Measurements from ENCODE around the gene BBC3.

The BBC3 gene

GRCh38 chr19:47231215-47232054 lies 436 bp upstream of the BBC3 start:
- Histone ChIP-seq H3K9me3 (replicated peaks in 1 of 2; ENCODE audit: control insufficient read depth in 2 of 2, insufficient read depth in 1 of 2, low read depth in 1 of 2, low read length in 2 of 2) (peaks cover 0 to 1% of the 10 kb centered on the region in 2 donors), H3K27ac (replicated peaks; ENCODE audit: low read length) (peak overlapping the region; percentile 71), H4K91ac (ENCODE audit: low read depth, low read length, poor library complexity) (peak overlapping the region; percentile 100), H3K4me2 (ENCODE audit: insufficient read depth, low read length, poor library complexity, severe bottlenecking) (peak overlapping the region; percentile 97), H3K14ac (ENCODE audit: low read length) (peak overlapping the region; percentile 92), H3K23ac (ENCODE audit: low read depth, low read length, poor library complexity) (peak overlapping the region; percentile 98), H3K18ac (ENCODE audit: low read length) (peak overlapping the region; percentile 99), H2BK15ac (ENCODE audit: low read length) (peak overlapping the region; percentile 98), H3K9ac (ENCODE audit: low read depth, low read length, poor library complexity) (peak overlapping the region; percentile 92), H3K4ac (ENCODE audit: low read length) (peak overlapping the region; percentile 2), H2BK120ac (ENCODE audit: low read depth, low read length) (peak overlapping the region; percentile 96), H2BK5ac (ENCODE audit: low read length) (peak overlapping the region; percentile 100), H3K79me1 (ENCODE audit: low read depth, low read length) (peaks cover 14% of the 10 kb centered on the region), H2AFZ (ENCODE audit: low read length) (peak overlapping the region; percentile 54), H2AK5ac (ENCODE audit: low read depth, low read length) (peak overlapping the region; percentile 100), H2BK12ac (ENCODE audit: low read length) (peak overlapping the region; percentile 100), H3K27me3 (ENCODE audit: control insufficient read depth in 3 of 3, insufficient read depth in 3 of 3, low read depth in 1 of 3, low read length in 3 of 3) (no peaks in the 10 kb centered on the region), H3K4me1 (ENCODE audit: control insufficient read depth in 2 of 2, insufficient read depth in 1 of 2, low read depth in 1 of 2, low read length in 2 of 2) (peaks cover 27 to 30% of the 10 kb centered on the region in 2 donors), H3K4me3 (ENCODE audit: low read length in 2 of 2) (peak overlapping the region; percentile 58 to 83), H4K8ac (ENCODE audit: low read depth, low read length) (peak overlapping the region; percentile 54), H3K36me3 (replicated peaks in 1 of 2; ENCODE audit: control insufficient read depth in 2 of 2, insufficient read depth in 2 of 2, low read length in 2 of 2) (no peaks in the 10 kb centered on the region)
- peak; percentile 75 for DNase-seq (ENCODE audit: low spot score)
- no CpG with 5 or more reads among the region's 51 CpGs for WGBS, 2 donors (ENCODE audit: extremely low coverage in 2 of 2, insufficient read length in 2 of 2, insufficient replicate concordance in 1 of 2)

DNA sequence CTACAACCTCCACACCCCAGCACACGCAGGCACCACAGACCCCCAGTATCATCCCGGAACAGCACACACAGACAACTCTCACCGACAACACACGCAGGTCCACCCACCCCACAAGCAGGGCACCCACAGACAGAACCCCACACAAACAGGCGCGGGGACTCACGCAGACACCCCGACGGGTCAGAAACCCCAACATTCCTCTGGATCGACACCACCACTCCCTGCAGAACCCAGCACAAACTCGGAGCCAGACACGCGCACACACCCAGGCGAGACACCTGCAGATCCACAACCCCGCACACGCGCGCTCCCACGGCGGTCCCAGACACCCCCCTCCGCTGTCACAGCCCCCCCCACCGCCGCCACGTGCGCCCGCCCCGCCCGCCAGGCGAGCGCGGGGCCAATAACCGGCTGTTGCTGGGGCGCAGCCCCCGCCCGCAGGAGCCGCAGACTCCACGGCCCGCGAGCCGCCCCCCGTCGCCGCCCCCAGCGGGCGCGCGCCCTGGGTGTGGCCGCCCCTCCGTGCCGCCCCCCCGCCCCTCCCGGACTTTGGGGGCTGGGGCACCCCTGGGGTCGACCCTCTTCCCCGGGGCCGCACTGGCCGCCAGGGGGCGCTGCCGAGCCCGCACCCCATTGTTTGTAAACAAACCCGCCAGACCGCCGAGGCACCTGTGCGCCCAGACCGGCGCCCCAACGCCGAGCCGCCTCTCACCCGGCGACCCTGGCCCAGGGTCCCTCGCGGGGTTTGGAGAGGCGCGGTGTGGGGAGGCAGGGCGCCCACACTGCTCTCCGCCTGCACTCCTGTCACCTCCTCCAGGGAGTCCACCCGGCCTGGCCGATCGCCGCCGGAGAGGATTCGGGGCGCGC lies 712 bp downstream of the BBC3 start:
- Histone ChIP-seq H3K79me1 (ENCODE audit: low read depth, low read length) (peaks cover 13% of the 10 kb centered on the region), H2AK5ac (ENCODE audit: low read depth, low read length) (peak overlapping the region; percentile 74), H3K4me1 (ENCODE audit: control insufficient read depth in 2 of 2, insufficient read depth in 1 of 2, low read depth in 1 of 2, low read length in 2 of 2) (peaks cover 31 to 36% of the 10 kb centered on the region in 2 donors), H3K4me3 (ENCODE audit: low read length in 2 of 2) (peak overlapping the region; percentile 83 to 96), H3K9ac (ENCODE audit: low read depth, low read length, poor library complexity) (peak overlapping the region; percentile 97), H2BK5ac (ENCODE audit: low read length) (peak overlapping the region; percentile 100), H4K8ac (ENCODE audit: low read depth, low read length) (no peak overlapping the region), H2AFZ (ENCODE audit: low read length) (no peak overlapping the region), H3K4me2 (ENCODE audit: insufficient read depth, low read length, poor library complexity, severe bottlenecking) (peak overlapping the region; percentile 97), H3K4ac (ENCODE audit: low read length) (peak overlapping the region; percentile 53), H3K18ac (ENCODE audit: low read length) (peak overlapping the region; percentile 99), H2BK15ac (ENCODE audit: low read length) (peak overlapping the region; percentile 76), H3K27ac (replicated peaks; ENCODE audit: low read length) (no peak overlapping the region), H4K91ac (ENCODE audit: low read depth, low read length, poor library complexity) (no peak overlapping the region), H2BK120ac (ENCODE audit: low read depth, low read length) (peak overlapping the region; percentile 44), H3K9me3 (replicated peaks in 1 of 2; ENCODE audit: control insufficient read depth in 2 of 2, insufficient read depth in 1 of 2, low read depth in 1 of 2, low read length in 2 of 2) (peaks cover 0 to 1% of the 10 kb centered on the region in 2 donors), H3K27me3 (ENCODE audit: control insufficient read depth in 3 of 3, insufficient read depth in 3 of 3, low read depth in 1 of 3, low read length in 3 of 3) (no peaks in the 10 kb centered on the region), H3K23ac (ENCODE audit: low read depth, low read length, poor library complexity) (peak overlapping the region; percentile 98), H2BK12ac (ENCODE audit: low read length) (no peak overlapping the region), H3K14ac (ENCODE audit: low read length) (peak overlapping the region; percentile 95), H3K36me3 (replicated peaks in 1 of 2; ENCODE audit: control insufficient read depth in 2 of 2, insufficient read depth in 2 of 2, low read length in 2 of 2) (peaks cover 0 to 6% of the 10 kb centered on the region in 2 donors)
- WGBS, 2 donors (ENCODE audit: extremely low coverage in 2 of 2, insufficient read length in 2 of 2, insufficient replicate concordance in 1 of 2) = no CpG with 5 or more reads among the region's 84 CpGs
- no peak for DNase-seq (ENCODE audit: low spot score)

DNA sequence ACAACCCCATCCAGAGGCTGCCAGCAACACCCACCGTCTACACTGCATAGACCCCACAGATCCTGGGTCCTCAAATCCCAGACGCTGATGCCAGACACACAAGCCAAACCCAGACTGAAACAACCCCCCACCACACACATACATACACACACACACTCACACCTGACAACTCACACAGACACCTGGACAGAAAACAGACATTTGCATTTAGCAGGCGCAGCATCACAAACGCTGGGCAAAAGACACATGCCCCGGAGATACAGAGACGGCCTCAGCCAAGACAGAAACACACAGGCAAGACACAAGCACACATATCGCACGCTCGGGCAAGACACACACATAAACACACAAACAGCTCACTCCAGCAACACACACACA lies 1.3 kb downstream of the BBC3 start:
- H2BK5ac ChIP-seq (ENCODE audit: low read length) = peak overlapping the region; percentile 100
- no peak overlapping the region for H4K8ac ChIP-seq (ENCODE audit: low read depth, low read length)
- no peak overlapping the region for H2BK15ac ChIP-seq (ENCODE audit: low read length)
- no peak overlapping the region for H2AK5ac ChIP-seq (ENCODE audit: low read depth, low read length)
- H3K18ac ChIP-seq (ENCODE audit: low read length) = peak overlapping the region; percentile 87
- H4K91ac ChIP-seq (ENCODE audit: low read depth, low read length, poor library complexity) = no peak overlapping the region
- peak overlapping the region; percentile 95 for H3K14ac ChIP-seq (ENCODE audit: low read length)
- peaks cover 0 to 10% of the 10 kb centered on the region in 2 donors for H3K36me3 ChIP-seq (replicated peaks in 1 of 2; ENCODE audit: control insufficient read depth in 2 of 2, insufficient read depth in 2 of 2, low read length in 2 of 2)
- peak overlapping the region; percentile 99 for H3K23ac ChIP-seq (ENCODE audit: low read depth, low read length, poor library complexity)
- no peak overlapping the region for H3K4ac ChIP-seq (ENCODE audit: low read length)
- no peak overlapping the region for H3K27ac ChIP-seq (replicated peaks; ENCODE audit: low read length)
- WGBS, 2 donors (ENCODE audit: extremely low coverage in 2 of 2, insufficient read length in 2 of 2, insufficient replicate concordance in 1 of 2) = no CpG with 5 or more reads among the region's 9 CpGs
- DNase-seq (ENCODE audit: low spot score) = no peak
- no peaks in the 10 kb centered on the region for H3K27me3 ChIP-seq (ENCODE audit: control insufficient read depth in 3 of 3, insufficient read depth in 3 of 3, low read depth in 1 of 3, low read length in 3 of 3)
- peaks cover 0 to 1% of the 10 kb centered on the region in 2 donors for H3K9me3 ChIP-seq (replicated peaks in 1 of 2; ENCODE audit: control insufficient read depth in 2 of 2, insufficient read depth in 1 of 2, low read depth in 1 of 2, low read length in 2 of 2)
- H2BK12ac ChIP-seq (ENCODE audit: low read length) = no peak overlapping the region
- peak overlapping the region; percentile 97 for H3K9ac ChIP-seq (ENCODE audit: low read depth, low read length, poor library complexity)
- no peak overlapping the region for H2BK120ac ChIP-seq (ENCODE audit: low read depth, low read length)
- no peak overlapping the region for H2AFZ ChIP-seq (ENCODE audit: low read length)
- peak overlapping the region; percentile 97 for H3K4me2 ChIP-seq (ENCODE audit: insufficient read depth, low read length, poor library complexity, severe bottlenecking)
- H3K4me3 ChIP-seq (ENCODE audit: low read length in 2 of 2) = peak overlapping the region; percentile 83 to 96
- peaks cover 31 to 38% of the 10 kb centered on the region in 2 donors for H3K4me1 ChIP-seq (ENCODE audit: control insufficient read depth in 2 of 2, insufficient read depth in 1 of 2, low read depth in 1 of 2, low read length in 2 of 2)
- H3K79me1 ChIP-seq (ENCODE audit: low read depth, low read length) = peaks cover 16% of the 10 kb centered on the region

Measured in neuronal stem cell (in vitro differentiated cells).